GF-D8 (cell line): ENCODE data around the gene ETV3.
A peak's percentile ranks its signal among the peaks of the same experiment; 100 is the strongest.
"Not testable (repeated sequence)": the region's sequence is repeated elsewhere in the genome, so short reads cannot be mapped to it uniquely, and the experiment has no call there.

Experiments used
- DNase-seq: peaks from one replicate; lab custom pipeline; 2025; lab: John Stamatoyannopoulos, UW

Gene ETV3

GRCh38 chr1:157138220-157139051, at the start of gene ETV3:
Gene ETV3 (minus strand): TSS chr1:157138395. CDS start chr1:157136352, 2,043 bp downstream.
- DNase-seq: peak; percentile 65

- DNase-seq: no peak
These were observed 48.2 kb upstream of the ETV3 start for GRCh38 chr1:157186281-157186992.

- no peak for DNase-seq
These were observed 45.7 kb upstream of the ETV3 start for GRCh38 chr1:157183870-157184269.

GRCh38 chr1:157182371-157182770, 44.2 kb upstream of the ETV3 start:
- DNase-seq: not testable (repeated sequence)

- no peak for DNase-seq
These were observed 43.6 kb upstream of the ETV3 start for GRCh38 chr1:157181790-157182189.

GRCh38 chr1:157181258-157181657, 43.1 kb upstream of the ETV3 start:
- no peak for DNase-seq

GRCh38 chr1:157178490-157178889, 40.3 kb upstream of the ETV3 start:
- no peak for DNase-seq

- DNase-seq: no peak
These were observed 39.7 kb upstream of the ETV3 start for GRCh38 chr1:157177733-157178394.

- no peak for DNase-seq
These were observed 38.5 kb upstream of the ETV3 start for GRCh38 chr1:157176591-157177121.

- no peak for DNase-seq
These were observed 37.8 kb upstream of the ETV3 start for GRCh38 chr1:157176016-157176415.

- no peak for DNase-seq
These were observed 35.8 kb upstream of the ETV3 start for GRCh38 chr1:157173900-157174410.

- DNase-seq: not testable (repeated sequence)
These were observed 35.0 kb upstream of the ETV3 start for GRCh38 chr1:157173241-157173640.

- DNase-seq: not testable (repeated sequence)
These were observed 34.4 kb upstream of the ETV3 start for GRCh38 chr1:157172591-157172990.

GRCh38 chr1:157171903-157172503, 33.8 kb upstream of the ETV3 start:
- DNase-seq: not testable (repeated sequence)

GRCh38 chr1:157170677-157171515, 32.7 kb upstream of the ETV3 start:
- no peak for DNase-seq

GRCh38 chr1:157168015-157168414, 29.8 kb upstream of the ETV3 start:
- no peak for DNase-seq

- DNase-seq: no peak
These were observed 29.2 kb upstream of the ETV3 start for GRCh38 chr1:157167437-157167836.

- DNase-seq: no peak
These were observed 28.4 kb upstream of the ETV3 start for GRCh38 chr1:157166590-157166989.

- no peak for DNase-seq
These were observed 25.3 kb upstream of the ETV3 start for GRCh38 chr1:157163273-157164127.

- no peak for DNase-seq
These were observed 24.1 kb upstream of the ETV3 start for GRCh38 chr1:157162345-157162744.
